ENCODE results near the gene SDCBP2.

Gene SDCBP2

DNA sequence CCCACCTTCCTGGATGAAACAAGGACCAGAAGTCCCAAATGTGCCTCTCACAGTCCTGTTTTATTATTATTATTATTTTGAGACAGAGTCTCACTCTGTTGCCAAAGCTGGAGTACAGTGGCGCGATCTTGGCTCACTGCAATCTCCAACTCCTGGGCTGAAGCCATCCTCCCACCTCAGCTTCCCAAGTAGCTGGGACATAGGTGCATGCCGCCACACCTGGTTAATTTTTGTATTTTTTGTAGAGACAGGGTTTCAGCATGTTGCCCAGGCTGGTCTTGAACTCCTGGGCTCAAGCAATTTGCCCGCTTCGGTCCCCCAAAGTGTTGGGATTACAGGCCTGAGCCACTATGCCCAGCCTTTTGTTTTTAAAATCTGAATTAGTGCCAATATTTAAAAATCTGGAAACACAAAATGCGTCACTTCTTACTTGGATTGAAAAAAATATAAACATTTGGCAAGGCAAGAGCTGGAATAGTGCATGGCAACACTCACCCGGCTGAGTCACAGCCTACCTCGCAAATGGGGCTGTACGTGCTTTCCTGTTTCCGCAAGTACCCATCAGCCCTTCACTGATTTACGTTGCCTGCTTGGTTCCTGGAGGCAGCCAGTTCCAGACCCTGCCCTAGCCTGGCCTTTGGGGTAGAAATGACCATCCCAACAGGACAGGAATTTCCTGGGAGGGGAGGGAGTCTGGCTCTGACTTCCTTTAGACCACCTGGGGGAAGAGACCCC is 6.3 kb downstream of the SDCBP2 start:
- H3K4me3 ChIP-seq (ENCODE audit: low read length) = no peak overlapping the region
- TF ChIP-seq, protein P1, sequence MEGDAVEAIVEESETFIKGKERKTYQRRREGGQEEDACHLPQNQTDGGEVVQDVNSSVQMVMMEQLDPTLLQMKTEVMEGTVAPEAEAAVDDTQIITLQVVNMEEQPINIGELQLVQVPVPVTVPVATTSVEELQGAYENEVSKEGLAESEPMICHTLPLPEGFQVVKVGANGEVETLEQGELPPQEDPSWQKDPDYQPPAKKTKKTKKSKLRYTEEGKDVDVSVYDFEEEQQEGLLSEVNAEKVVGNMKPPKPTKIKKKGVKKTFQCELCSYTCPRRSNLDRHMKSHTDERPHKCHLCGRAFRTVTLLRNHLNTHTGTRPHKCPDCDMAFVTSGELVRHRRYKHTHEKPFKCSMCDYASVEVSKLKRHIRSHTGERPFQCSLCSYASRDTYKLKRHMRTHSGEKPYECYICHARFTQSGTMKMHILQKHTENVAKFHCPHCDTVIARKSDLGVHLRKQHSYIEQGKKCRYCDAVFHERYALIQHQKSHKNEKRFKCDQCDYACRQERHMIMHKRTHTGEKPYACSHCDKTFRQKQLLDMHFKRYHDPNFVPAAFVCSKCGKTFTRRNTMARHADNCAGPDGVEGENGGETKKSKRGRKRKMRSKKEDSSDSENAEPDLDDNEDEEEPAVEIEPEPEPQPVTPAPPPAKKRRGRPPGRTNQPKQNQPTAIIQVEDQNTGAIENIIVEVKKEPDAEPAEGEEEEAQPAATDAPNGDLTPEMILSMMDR (conservative IDR thresholded peaks at IDR 0.05; ENCODE audit: low read depth, low read length) = no peak
- DNase-seq (ENCODE audit: low read depth) = no peak

DNA sequence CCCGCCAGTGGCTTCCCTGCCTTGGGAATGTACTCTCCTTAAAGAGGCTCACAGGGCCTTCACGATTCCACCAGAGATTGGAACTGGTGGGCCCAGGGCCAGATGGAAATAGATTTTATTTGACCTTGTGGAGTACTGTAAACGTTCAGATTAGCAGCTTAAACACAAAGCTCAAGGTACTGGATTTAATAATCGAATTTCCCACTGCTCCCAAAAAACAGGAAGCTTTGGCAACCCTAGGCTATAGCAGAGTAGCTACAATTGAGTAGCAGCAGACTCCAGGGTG is 7.3 kb downstream of the SDCBP2 start:
- DNase-seq (ENCODE audit: low read depth) = no peak
- TF ChIP-seq, protein P1 (conservative IDR thresholded peaks at IDR 0.05; ENCODE audit: low read depth, low read length) = no peak
- H3K4me3 ChIP-seq (ENCODE audit: low read length) = no peak overlapping the region

DNA sequence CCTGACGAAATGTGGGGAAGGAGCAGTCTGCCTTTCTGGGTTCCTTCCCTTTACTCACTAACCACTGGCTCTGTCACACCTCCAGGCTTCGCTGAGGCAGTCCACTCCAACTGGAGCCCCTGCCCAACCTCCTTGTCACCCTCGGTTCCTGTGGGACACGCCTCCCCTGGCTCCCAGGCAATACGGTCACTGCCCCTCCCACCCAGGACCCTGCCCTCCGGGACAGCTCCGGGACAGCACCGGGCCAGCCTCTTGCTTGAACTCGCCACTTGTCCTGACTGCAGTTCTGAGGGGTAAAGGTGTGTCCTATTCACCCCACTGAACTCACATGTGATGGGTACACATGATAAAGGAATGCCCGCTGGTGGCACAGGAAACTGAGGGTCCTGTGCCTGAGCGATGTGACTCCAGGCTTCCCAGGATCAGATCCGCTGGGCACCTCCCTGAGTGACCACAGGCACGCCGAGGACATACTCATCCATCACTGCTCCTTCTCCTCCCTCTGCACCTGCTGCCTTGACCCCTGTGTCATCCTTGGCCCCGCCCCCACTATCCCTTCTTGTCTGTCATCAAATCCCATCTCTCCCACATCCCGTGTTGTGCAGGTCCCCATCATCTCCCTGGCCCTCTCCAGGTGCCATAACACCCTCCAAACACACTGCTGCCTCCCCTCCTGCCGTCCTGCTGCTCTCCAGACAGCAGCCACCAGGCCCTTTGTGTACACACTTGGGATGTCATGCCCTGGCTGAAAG is 7.9 kb downstream of the SDCBP2 start:
- H3K4me3 ChIP-seq (ENCODE audit: low read length) = no peak overlapping the region
- DNase-seq (ENCODE audit: low read depth) = no peak
- TF ChIP-seq, protein P1 (conservative IDR thresholded peaks at IDR 0.05; ENCODE audit: low read depth, low read length) = no peak

DNA sequence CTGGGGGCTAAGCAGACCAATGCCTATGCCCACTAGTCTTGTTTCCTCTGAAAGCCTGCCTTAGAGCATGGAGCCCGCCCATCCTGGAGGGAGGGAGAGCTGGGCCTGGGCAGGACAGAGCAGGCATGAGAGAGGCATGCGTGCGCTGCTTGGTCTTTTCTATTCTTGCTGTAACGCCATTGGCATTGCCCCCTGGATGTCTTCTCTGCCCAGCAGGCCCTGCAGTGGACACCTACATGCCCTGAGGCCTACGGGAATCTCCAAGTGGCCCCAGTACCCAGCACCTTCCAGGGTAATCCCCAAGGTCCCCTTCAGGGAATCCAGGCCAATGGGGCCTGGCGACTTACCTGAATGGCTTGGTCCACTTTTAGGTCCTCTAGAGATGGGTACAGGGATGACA is 8.9 kb downstream of the SDCBP2 start:
- H3K4me3 ChIP-seq (ENCODE audit: low read length) = no peak overlapping the region
- no peak for DNase-seq (ENCODE audit: low read depth)
- TF ChIP-seq, protein P1 (conservative IDR thresholded peaks at IDR 0.05; ENCODE audit: low read depth, low read length) = no peak

DNA sequence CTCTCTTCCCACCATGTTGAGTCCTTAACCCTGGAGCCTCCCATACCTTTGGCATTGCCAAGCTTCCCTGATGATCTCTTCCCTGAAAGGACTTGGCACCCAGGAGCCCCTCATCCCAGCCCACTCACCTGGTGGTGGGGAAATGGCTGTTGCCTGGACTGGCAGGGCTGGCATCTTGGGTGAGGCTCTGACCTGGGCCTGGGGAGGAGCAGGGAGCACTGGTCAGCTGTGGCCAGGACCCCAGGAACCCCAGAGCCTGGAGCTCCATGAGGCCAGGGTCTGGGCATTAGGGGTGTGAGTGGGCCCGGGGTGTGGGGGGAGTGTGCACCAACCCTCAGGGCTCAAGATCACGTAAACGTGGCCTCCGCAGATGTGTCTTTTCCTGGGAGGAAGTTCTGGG is 9.5 kb downstream of the SDCBP2 start:
- no peak overlapping the region for H3K4me3 ChIP-seq (ENCODE audit: low read length)
- TF ChIP-seq, protein P1 (conservative IDR thresholded peaks at IDR 0.05; ENCODE audit: low read depth, low read length) = no peak
- no peak for DNase-seq (ENCODE audit: low read depth)

DNA sequence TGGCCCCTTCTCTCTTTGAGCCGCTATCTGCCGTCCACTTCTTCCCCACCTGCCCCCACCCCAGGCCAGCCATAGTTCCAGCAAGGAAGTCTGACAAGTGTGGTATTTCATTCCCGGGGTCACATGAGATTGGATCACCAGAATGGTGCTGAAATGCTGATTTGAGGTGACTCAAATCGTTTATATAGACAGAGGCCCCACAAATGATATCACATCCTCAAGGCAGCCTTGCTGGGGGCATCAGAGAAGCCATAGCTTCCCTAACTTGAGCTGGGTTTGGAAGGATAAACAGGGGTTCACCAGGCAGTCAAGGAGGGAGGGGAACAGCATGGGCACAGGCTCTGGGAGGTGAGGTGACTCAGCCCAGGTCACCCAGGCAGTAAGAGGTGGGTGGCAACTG is 9.9 kb downstream of the SDCBP2 start:
- TF ChIP-seq, protein P1 (conservative IDR thresholded peaks at IDR 0.05; ENCODE audit: low read depth, low read length) = no peak
- no peak overlapping the region for H3K4me3 ChIP-seq (ENCODE audit: low read length)
- no peak for DNase-seq (ENCODE audit: low read depth)
